Esophagus muscularis mucosa (tissue), 4 donors: ENCODE measurements around the gene GLP2R.

Experiments used
- EP300 ChIP-seq: sonication (generic); formaldehyde crosslinking; IDR thresholded peaks from one replicate; pipeline ENCODE4 v1.6.1; 2017; ENCODE audit warnings: antibody characterized with exemption
- POLR2A ChIP-seq: fragments of 450-650 bp; IDR thresholded peaks from one replicate; pipeline ENCODE4 v1.6.1; 2017; ENCODE audit warnings: antibody characterized with exemption, moderate library complexity, mild to moderate bottlenecking, low read depth
- TF ChIP-seq, protein P1 (sequence below), 3 experiments: fragments of 200-600 bp in 2 of 3; fragments of 450-650 bp in 1 of 3; sonication (generic) in 2 of 3; IDR thresholded peaks; one replicate each; pipeline ENCODE4 v1.5.1; 2017 to 2019; ENCODE audit warnings: antibody characterized with exemption in 3 of 3, mild to moderate bottlenecking in 2 of 3, moderate library complexity in 1 of 3

DNA sequence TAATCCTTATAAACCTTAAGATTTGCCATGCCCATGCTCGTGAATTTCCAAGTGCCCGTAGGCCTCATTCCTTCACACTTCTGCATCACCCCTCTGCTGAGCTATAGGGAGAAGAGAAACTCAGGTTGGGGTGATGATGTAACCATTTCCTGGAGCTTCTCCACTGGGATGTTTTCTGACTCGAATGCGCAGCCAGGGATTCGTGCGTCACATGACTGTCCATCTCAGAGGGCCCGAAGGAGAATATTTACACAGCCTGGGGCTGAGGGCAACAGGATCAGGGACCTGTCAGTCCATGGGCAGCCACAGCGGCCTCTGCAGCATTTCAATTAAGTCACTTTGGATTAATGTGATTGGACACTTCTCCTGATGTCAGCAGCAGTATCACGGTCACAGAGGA, 12.6 kb upstream of the GLP2R start:
- TF ChIP-seq POLR2A (no peak), EP300 (no peak)
- TF ChIP-seq, protein P1, sequence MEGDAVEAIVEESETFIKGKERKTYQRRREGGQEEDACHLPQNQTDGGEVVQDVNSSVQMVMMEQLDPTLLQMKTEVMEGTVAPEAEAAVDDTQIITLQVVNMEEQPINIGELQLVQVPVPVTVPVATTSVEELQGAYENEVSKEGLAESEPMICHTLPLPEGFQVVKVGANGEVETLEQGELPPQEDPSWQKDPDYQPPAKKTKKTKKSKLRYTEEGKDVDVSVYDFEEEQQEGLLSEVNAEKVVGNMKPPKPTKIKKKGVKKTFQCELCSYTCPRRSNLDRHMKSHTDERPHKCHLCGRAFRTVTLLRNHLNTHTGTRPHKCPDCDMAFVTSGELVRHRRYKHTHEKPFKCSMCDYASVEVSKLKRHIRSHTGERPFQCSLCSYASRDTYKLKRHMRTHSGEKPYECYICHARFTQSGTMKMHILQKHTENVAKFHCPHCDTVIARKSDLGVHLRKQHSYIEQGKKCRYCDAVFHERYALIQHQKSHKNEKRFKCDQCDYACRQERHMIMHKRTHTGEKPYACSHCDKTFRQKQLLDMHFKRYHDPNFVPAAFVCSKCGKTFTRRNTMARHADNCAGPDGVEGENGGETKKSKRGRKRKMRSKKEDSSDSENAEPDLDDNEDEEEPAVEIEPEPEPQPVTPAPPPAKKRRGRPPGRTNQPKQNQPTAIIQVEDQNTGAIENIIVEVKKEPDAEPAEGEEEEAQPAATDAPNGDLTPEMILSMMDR (IDR thresholded peaks at IDR 0.05), result no peak
